HUES6 (cell line): ENCODE measurements around the gene HIP1.
"Not testable (repeated sequence)": the region's sequence is repeated elsewhere in the genome, so short reads cannot be mapped to it uniquely, and the experiment has no call there.

ENCODE experiments used
- H3K27ac ChIP-seq: 2 replicates; pipeline ENCODE4 v1.7.0; 2013; ENCODE audit warnings: low read depth, mild to moderate bottlenecking, low read length, inconsistent platforms
- H3K27me3 ChIP-seq: 2 replicates; pipeline ENCODE4 v1.6.1; 2013; ENCODE audit warnings: low read length; ENCODE audit not compliant: control insufficient read depth, insufficient read depth
- H3K36me3 ChIP-seq: 2 replicates; pipeline ENCODE4 v1.6.1; 2013; ENCODE audit warnings: low read length; ENCODE audit not compliant: control insufficient read depth, insufficient read depth
- H3K4me1 ChIP-seq: 2 replicates; pipeline ENCODE4 v1.6.1; 2013; ENCODE audit warnings: low read length; ENCODE audit not compliant: control insufficient read depth, insufficient read depth
- H3K4me3 ChIP-seq: 2 replicates; pipeline ENCODE4 v1.5.1; 2013; ENCODE audit warnings: low read depth, low read length
- H3K9ac ChIP-seq: one replicate; pipeline ENCODE4 v1.6.1; 2013; ENCODE audit warnings: mild to moderate bottlenecking, low read length
- H3K9me3 ChIP-seq: 2 replicates; pipeline ENCODE4 v1.6.1; 2013; ENCODE audit warnings: low read depth, low read length; ENCODE audit not compliant: control insufficient read depth, insufficient read depth

Gene HIP1

GRCh38 chr7:75725306-75725705 is 13.4 kb downstream of the HIP1 start:
- H3K9ac ChIP-seq: no peak overlapping the region
- no peaks in the 10 kb centered on the region for H3K27me3 ChIP-seq
- H3K27ac ChIP-seq: no peak overlapping the region
- peaks cover 15% of the 10 kb centered on the region for H3K4me1 ChIP-seq
- no peaks in the 10 kb centered on the region for H3K9me3 ChIP-seq
- H3K4me3 ChIP-seq: no peak overlapping the region
- no peaks in the 10 kb centered on the region for H3K36me3 ChIP-seq

- H3K27ac ChIP-seq: no peak overlapping the region
- no peaks in the 10 kb centered on the region for H3K36me3 ChIP-seq
- H3K27me3 ChIP-seq: no peaks in the 10 kb centered on the region
- peaks cover 8% of the 10 kb centered on the region for H3K4me1 ChIP-seq
- no peaks in the 10 kb centered on the region for H3K9me3 ChIP-seq
- H3K4me3 ChIP-seq: no peak overlapping the region
- H3K9ac ChIP-seq: no peak overlapping the region
These were observed 15.3 kb downstream of the HIP1 start for GRCh38 chr7:75723444-75723843.

- Histone ChIP-seq H3K36me3 (no peaks in the 10 kb centered on the region), H3K4me3 (no peak overlapping the region), H3K9me3 (no peaks in the 10 kb centered on the region), H3K27ac (no peak overlapping the region), H3K4me1 (no peaks in the 10 kb centered on the region), H3K9ac (no peak overlapping the region), H3K27me3 (no peaks in the 10 kb centered on the region)
These were observed 16.4 kb downstream of the HIP1 start for GRCh38 chr7:75722373-75722772.

DNA sequence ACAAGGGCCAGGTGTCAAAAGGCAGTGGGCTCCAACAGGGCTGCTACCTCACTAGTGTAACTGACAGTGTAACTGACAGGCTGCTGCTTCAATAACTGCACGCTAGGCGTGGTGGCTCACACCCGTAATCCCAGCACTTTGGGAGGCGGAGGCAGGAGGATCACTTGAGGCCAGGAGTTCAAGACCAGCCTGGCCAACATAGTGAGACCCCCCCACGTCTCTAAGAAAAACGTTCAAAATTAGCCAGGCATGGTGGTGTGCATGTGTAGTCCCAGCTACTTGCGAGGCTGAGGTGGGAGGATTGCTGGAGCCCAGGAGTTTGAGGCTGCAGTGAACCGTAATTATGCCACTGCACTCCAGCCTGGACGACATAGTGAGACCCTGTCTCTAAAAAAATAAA is 16.8 kb downstream of the HIP1 start:
- not testable (repeated sequence) for H3K4me3 ChIP-seq, H3K4me1 ChIP-seq, H3K27me3 ChIP-seq, H3K9ac ChIP-seq, H3K27ac ChIP-seq, H3K9me3 ChIP-seq, H3K36me3 ChIP-seq

GRCh38 chr7:75721426-75721825 is 17.3 kb downstream of the HIP1 start:
- Histone ChIP-seq H3K4me3 (no peak overlapping the region), H3K4me1 (no peaks in the 10 kb centered on the region), H3K9ac (no peak overlapping the region), H3K27me3 (no peaks in the 10 kb centered on the region), H3K36me3 (no peaks in the 10 kb centered on the region), H3K9me3 (no peaks in the 10 kb centered on the region), H3K27ac (no peak overlapping the region)

DNA sequence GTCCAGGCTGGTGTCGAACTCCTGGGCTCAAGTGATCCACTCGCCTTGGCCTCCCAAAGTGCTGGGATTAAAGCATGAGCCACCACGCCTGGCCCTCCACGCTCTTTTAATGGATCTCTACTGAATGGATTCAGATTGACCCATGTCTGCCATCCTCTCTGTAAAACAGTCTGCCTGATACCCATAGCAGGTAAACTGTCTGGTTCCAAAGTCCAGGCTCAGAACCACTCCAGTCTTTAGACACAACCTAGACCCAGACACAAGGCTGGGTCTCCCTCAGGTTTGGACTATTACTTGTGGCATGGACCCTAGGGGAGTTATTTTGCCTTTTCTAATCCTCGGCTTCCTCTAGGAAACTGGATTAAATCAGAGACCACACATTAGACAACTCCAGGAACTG is 19.1 kb downstream of the HIP1 start:
- Histone ChIP-seq H3K36me3 (no peaks in the 10 kb centered on the region), H3K27ac (no peak overlapping the region), H3K4me3 (no peak overlapping the region), H3K9ac (no peak overlapping the region), H3K4me1 (no peaks in the 10 kb centered on the region), H3K9me3 (no peaks in the 10 kb centered on the region), H3K27me3 (no peaks in the 10 kb centered on the region)

DNA sequence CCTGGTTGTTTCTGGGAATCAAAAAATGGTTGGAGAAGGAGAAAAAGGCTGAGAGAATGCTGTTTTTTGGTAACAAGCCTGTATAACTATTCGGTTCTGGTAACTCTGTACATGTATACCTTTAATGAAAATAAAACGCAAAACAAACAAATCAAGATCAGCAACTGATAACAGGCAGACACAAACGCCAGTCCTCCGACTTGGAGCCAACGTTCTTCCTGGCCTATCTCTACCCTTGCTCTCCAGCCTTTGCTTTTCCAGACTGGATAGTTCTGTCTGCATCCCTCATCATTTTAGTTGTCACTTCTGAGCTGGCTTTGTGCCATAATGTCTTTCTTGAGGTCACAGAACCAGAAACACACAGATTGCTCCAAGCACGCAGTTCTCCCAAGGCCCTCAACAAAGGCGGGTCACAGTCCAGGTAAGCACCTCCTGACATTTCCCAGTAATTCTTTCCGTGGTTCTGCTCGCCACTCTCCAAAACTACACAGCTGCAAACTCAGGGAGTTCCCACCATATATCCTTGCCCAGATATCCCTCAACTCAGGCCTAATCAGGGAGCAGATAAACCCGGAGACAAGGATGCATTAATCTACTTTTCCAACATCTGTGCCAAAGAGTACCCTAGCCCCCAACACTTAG is 20.2 kb downstream of the HIP1 start:
- Histone ChIP-seq H3K4me3 (no peak overlapping the region), H3K27me3 (no peaks in the 10 kb centered on the region), H3K27ac (no peak overlapping the region), H3K9me3 (no peaks in the 10 kb centered on the region), H3K9ac (no peak overlapping the region), H3K4me1 (no peaks in the 10 kb centered on the region), H3K36me3 (no peaks in the 10 kb centered on the region)

- not testable (repeated sequence) for H3K27ac ChIP-seq, H3K4me1 ChIP-seq, H3K9me3 ChIP-seq, H3K36me3 ChIP-seq, H3K27me3 ChIP-seq, H3K9ac ChIP-seq, H3K4me3 ChIP-seq
These were observed 21.0 kb downstream of the HIP1 start for GRCh38 chr7:75717746-75718145.

DNA sequence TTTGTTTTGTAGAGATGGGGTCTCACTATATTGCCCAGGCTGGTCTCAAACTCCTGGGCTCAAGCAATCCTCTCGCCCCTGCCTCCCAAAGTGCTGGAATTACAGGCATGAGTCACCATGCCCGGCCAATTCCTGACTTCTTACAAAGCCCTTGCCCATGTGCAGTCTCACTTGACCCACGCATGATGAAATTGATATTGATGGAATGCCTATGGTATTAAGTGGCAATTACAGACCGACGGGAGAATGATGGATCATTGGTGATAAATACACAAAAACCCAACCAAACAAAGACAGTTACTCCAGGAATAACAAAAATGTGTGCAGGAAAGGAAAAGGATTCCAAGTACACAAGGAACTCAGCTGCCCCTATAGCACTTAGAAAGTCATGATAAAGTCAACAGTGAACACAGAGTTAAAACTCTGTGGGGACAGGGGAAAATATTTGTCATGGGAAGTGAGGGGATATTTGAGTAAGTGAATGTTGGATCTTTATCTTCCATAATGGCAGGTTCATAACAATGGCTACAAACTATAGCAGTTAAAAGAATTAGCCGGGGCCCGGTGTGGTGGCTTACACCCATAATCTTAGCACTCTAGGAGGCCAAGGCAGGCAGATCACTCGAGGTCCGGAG is 21.6 kb downstream of the HIP1 start:
- Histone ChIP-seq H3K36me3 (no peaks in the 10 kb centered on the region), H3K9ac (no peak overlapping the region), H3K4me3 (no peak overlapping the region), H3K27ac (no peak overlapping the region), H3K9me3 (no peaks in the 10 kb centered on the region), H3K4me1 (no peaks in the 10 kb centered on the region; the same call in 1 of the 2 replicates), H3K27me3 (no peaks in the 10 kb centered on the region)

DNA sequence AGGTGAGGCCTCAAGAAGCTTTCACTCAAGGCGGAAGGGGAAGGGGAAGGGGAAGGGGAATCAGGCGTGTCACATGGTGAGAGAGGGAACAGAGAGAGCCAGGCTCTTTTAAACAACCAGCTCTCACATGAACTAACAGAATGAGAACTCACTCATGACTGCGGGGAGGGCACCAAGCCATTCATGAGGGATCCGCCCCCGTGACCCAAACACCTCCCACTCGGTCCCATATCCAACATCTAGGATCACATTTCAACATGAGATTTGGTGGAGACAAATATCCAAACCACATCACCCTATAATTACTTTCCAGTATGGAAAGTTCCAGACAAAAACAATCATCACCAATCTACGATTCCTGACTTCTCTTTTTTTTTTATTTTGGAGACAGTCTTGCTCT is 22.9 kb downstream of the HIP1 start:
- Histone ChIP-seq H3K9ac (no peak overlapping the region), H3K27me3 (no peaks in the 10 kb centered on the region), H3K36me3 (no peaks in the 10 kb centered on the region), H3K4me1 (peaks cover 8% of the 10 kb centered on the region; the same call in 1 of the 2 replicates), H3K9me3 (no peaks in the 10 kb centered on the region), H3K27ac (no peak overlapping the region), H3K4me3 (no peak overlapping the region)

DNA sequence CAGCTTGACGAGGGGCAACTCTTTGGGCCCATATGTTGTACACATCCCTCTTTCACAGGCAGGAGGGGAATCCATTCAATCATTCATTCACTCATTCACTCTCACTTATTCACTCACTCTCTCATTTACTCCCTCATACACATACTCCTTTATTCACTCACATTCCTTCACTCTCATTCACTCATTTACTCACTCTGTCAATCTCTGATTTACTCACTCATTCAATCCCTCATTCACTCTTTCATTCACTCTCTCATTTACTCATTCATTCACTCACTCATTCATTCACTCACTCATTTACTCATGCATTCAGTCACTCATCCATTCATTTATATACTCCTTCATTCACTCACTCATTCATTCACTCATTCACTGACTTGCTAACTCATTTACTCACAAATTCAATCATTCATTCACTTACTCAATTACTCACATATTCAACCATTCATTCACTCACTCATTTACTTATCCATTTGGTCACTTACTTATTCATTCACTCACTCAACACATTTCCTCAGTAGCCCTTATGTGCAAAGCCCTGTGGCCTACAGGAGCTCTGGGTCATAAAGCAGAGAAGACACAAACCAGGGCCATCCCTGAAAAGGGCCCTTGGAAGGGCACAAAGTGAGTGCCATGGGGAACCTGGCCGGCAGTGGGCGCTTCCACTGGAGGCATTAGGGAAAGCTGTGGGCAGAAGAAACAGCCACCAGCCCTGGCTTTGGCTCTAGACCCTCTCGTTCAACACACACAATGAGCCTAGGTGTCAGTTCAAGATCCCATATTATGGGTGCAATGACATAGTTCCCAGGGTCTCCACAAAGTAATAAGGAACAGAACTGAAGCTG is 26.0 kb downstream of the HIP1 start:
- Histone ChIP-seq H3K4me1 (peaks cover 8% of the 10 kb centered on the region; the same call in 1 of the 2 replicates), H3K36me3 (no peaks in the 10 kb centered on the region), H3K9me3 (peaks cover 7% of the 10 kb centered on the region; the same call in 1 of the 2 replicates), H3K4me3 (no peak overlapping the region), H3K27ac (no peak overlapping the region), H3K27me3 (no peaks in the 10 kb centered on the region), H3K9ac (no peak overlapping the region)
